Activated effector memory CD4-positive, alpha-beta T cell treated with Interleukin-2 at 50 U/mL for 16 hours (primary cell): Measurements from ENCODE around the gene NOS1AP.

Experiments used
- DNase-seq: peaks from one replicate; pipeline ENCODE4 v3.0.0-alpha.2; 2020

Gene NOS1AP

GRCh38 chr1:162373541-162374260 is 304.2 kb downstream of the NOS1AP start:
- DNase-seq: no peak

- DNase-seq: no peak
These were observed 304.9 kb downstream of the NOS1AP start for GRCh38 chr1:162374406-162374805.

GRCh38 chr1:162375463-162375862 is 306.0 kb downstream of the NOS1AP start:
- no peak for DNase-seq

GRCh38 chr1:162376691-162377090 is 307.2 kb downstream of the NOS1AP start, which contains the start of gene SPATA46:
TSS of gene SPATA46 (minus strand) at chr1:162376854. CDS start at chr1:162376790, 64 bp downstream.
- DNase-seq: no peak

GRCh38 chr1:162380061-162380846 is 310.8 kb downstream of the NOS1AP start:
- DNase-seq: no peak

- no peak for DNase-seq
These were observed 311.9 kb downstream of the NOS1AP start, which contains the start of gene C1orf226 for GRCh38 chr1:162381383-162381782. TSS of gene C1orf226 (plus strand) at chr1:162381728. CDS start at chr1:162381902, 174 bp downstream.

- no peak for DNase-seq
These were observed 312.7 kb downstream of the NOS1AP start for GRCh38 chr1:162381941-162382750.

GRCh38 chr1:162383091-162383490 is 313.6 kb downstream of the NOS1AP start:
- DNase-seq: no peak

GRCh38 chr1:162383516-162383915 is 314.0 kb downstream of the NOS1AP start:
- no peak for DNase-seq

- DNase-seq: no peak
These were observed 314.6 kb downstream of the NOS1AP start for GRCh38 chr1:162384116-162384515.

GRCh38 chr1:162384601-162385279 is 315.2 kb downstream of the NOS1AP start:
- DNase-seq: no peak

- DNase-seq: no peak
These were observed 315.8 kb downstream of the NOS1AP start for GRCh38 chr1:162385280-162385623.

- DNase-seq: no peak
These were observed 316.2 kb downstream of the NOS1AP start for GRCh38 chr1:162385702-162386101.

- no peak for DNase-seq
These were observed 317.1 kb downstream of the NOS1AP start for GRCh38 chr1:162386292-162387225.

GRCh38 chr1:162387226-162388082 is 318.0 kb downstream of the NOS1AP start:
- no peak for DNase-seq

- no peak for DNase-seq
These were observed 318.6 kb downstream of the NOS1AP start for GRCh38 chr1:162388083-162388594.

- no peak for DNase-seq
These were observed 319.1 kb downstream of the NOS1AP start for GRCh38 chr1:162388615-162389014.

GRCh38 chr1:162389021-162389818 is 319.7 kb downstream of the NOS1AP start:
- no peak for DNase-seq

GRCh38 chr1:162389971-162390370 is 320.5 kb downstream of the NOS1AP start:
- DNase-seq: no peak
